Stimulated activated CD4-positive, alpha-beta T cell treated with anti-CD3 and anti-CD28 coated beads, Interleukin-4, amount 100 ng/mL, for 48 hours (primary cell): ENCODE results near the gene SUPT20HL1.

ENCODE experiments used
- DNase-seq, 2 donors: peaks; one replicate each; pipeline ENCODE4 v3.0.0-alpha.2; 2020; ENCODE audit warnings: low read depth in 2 of 2

SUPT20HL1 gene

GRCh38 chrX:24396236-24396930 lies 35.9 kb downstream of the SUPT20HL1 start:
- no peak for DNase-seq

- DNase-seq: no peak
These were observed 36.5 kb downstream of the SUPT20HL1 start for GRCh38 chrX:24396931-24397279.

GRCh38 chrX:24398766-24399165 lies 38.3 kb downstream of the SUPT20HL1 start:
- DNase-seq: no peak

- DNase-seq: no peak
These were observed 39.1 kb downstream of the SUPT20HL1 start for GRCh38 chrX:24399550-24399949.

GRCh38 chrX:24405959-24406358 lies 45.5 kb downstream of the SUPT20HL1 start:
- no peak for DNase-seq
